DMS 273 treated with DMSO at 0.1 percent for 48 hours (cell line): ENCODE data around the gene PEX14.
"Not testable (repeated sequence)": the region's sequence is repeated elsewhere in the genome, so short reads cannot be mapped to it uniquely, and the experiment has no call there.

ENCODE experiments used
- DNase-seq: peaks from one replicate; lab custom pipeline; 2025; lab: John Stamatoyannopoulos, UW

Gene PEX14

DNA sequence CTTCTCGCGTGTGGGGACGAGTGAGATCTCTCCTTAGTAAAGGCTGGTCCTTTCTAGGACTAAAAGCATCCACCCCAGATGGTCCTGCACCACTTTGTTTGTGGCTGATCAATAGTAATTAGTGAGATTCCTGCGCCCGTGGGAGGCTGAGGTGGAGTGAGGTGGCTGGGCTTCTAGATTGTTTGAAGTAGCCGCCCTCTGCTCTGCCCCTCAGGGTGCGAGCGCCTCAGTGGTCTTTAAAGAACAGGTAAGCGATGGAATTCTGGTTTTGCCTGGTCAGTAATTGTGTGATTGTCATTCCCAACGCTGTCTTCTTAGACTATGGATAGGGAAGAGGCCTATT, 20.7 kb downstream of the PEX14 start:
- DNase-seq: no peak

DNA sequence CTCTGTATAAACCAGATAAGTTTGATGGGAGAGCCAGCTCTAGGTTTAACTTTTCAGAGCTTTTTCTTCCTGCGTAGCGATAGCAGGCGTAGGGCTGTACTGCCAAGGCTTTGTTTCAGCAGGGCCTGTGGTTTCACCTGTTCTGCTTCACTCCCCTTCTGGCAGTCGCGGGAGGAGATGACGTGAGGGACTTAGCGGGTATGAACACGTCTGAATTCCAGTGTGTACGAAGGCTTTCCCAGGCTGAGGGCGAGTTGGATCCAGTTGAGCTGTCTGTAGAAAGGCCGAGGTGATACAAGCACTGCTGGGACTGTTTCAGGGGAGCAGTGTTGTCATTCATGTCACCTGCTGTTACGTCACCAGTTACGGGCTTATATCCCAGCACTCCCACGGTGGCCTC, 21.2 kb downstream of the PEX14 start:
- no peak for DNase-seq

DNA sequence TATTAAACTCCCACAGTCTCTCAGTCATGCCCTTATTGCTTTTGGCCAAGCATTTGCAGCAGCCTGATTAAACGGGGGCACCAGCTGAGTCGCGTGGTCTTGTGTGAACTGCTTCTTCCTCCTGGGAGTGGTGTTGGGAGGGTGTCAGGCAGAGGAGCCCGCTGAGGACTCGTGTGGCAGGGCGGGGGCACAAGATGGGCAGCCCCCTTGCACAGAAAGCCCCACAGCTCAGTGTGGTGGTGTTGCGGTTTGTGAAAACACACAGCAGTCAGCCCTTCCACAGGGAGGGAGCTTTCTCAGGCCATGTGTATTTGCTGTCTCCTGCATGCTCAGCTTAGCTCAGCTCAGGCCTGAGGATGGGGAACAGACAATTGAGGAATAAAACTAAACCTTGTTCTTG, 22.4 kb downstream of the PEX14 start:
- DNase-seq: no peak

DNA sequence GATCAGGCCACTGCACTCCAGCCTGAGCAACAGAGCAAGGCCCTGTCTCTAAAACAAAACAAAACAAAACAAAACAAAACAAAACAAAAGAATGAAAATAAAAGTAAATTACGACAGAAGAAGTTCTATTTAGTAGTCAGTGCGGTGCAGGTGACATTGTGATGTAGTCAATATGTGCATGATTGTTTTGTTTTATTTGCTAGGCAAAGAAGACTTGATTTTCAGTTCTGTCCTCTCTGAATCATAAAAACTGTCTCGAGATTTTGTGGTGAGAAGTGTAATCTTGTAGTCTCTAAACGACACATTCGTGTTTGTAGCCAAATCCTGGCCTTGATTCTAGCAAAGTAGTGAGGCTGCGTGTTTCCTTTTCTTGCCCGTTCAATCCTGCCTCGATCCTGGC, 23.5 kb downstream of the PEX14 start:
- DNase-seq: no peak

DNA sequence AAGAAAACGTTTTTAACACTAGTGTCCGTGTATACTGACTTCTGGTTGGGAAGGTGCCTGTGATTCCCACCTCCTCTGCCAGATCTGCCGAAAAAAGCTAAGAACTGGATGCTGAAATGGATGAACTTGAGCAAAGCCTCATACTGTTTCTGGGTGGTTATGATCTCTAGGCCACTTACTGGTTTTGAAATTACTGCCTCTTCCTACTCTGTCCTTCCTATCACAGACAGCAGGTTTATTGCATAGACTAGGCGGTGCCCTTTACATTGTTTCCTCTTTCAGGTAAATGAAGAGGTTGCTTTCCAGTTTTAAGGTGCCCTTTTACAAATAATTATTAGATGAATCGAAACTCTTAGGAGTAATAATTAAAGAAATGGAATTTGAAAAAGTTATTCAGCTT, 27.5 kb downstream of the PEX14 start:
- no peak for DNase-seq

DNA sequence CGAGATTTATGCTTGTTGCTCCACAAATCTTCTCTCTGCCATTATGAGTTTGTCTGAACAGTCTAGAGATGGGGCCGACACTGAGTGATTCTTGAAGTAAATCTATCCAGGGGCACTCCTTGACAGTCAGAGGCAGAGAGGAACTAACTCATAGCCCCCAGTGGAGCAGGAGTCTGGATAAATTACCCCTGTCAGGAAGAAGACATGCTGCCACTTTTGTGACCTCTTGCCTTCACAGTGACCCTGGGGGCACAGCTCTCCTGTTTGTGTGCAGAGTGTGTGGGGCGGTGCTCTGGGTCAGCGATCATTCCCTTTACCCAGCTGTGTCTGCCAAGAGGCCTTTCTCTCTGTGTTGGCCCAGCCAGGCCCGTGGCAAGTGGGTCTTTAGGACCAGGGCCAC, 29.5 kb downstream of the PEX14 start:
- no peak for DNase-seq

DNA sequence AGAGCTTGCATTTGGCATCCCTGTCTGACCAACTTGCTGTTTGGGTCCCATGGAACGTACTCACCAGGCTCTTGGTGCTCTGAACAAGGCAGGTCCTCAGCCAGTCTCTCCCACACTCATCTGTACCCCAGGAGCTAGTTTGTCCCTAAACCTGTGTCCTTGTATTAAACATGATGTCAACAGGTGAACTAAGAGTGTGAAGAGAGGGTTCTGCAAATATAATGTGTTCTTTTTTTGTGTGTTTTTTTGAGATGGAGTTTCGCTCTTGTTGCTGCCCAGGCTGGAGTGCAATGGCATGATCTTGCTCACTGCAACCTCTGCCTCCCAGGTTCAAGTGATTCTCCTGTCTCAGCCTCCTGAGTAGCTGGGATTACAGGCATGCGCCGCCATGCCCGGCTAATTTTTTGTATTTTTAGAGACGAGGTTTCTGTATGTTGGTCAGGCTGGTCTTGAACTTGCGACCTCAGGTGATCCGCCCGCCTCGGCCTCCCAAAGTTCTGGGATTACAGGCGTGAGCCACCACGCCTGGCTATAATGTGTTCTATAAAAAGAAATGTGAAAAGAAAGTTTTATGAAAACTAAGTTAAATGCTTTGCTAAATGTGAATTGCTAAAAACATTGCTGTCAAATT, 31.4 kb downstream of the PEX14 start:
- not testable (repeated sequence) for DNase-seq

DNA sequence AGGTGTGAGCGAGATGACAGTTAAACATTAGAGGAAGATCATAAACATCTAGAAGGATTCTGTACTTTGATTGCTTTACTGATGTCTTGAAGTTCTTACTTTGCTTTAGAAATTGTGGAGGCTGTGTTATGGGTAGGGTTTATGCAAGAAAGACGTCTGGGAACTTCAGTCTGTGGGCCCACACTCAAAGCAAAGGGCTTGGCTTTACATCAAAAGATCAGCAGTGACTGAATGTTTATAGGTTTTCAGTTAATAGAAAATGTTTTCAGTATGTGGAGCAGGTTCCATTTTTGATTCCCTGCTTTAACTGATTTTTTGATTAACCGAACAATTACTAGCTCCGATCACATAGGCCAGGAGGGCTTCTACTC, 31.9 kb downstream of the PEX14 start:
- DNase-seq: no peak

DNA sequence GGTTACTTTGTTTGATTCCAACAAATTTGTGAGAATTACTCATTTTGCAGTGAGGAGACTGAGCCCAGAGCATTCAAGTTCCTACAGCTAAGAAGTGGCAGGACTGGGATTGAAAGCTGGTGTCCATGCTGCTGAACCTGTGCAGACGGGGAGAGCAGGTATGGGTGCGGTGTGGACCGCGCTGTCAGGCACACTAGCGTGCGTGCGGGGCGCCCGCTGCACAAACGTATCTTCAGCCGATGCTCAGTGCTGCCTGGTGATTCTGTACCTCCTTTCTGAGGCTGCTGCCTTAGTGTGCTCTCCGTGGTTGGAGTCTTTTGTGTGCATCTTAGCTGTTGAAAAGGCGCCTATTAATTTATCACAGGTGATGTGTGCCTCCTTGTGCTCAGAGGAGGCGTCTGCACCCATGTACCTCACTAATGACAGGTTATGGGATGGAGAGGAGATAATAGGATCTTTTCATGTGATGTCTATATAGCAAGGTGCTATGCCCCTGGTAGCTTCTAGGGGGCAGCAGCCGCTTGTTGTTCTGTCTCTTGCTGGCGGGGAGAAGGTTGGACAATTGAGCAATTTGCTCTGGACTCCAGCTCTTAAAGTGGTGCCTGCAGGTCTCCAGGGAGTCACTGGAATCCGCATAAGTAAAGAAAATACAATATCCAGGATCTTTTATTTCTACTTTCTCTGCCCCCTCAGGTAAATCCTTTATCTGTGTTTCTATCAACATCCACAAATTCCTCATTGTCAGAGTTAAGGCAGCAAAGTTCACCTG, 32.5 kb downstream of the PEX14 start:
- peak; percentile 75 for DNase-seq

DNA sequence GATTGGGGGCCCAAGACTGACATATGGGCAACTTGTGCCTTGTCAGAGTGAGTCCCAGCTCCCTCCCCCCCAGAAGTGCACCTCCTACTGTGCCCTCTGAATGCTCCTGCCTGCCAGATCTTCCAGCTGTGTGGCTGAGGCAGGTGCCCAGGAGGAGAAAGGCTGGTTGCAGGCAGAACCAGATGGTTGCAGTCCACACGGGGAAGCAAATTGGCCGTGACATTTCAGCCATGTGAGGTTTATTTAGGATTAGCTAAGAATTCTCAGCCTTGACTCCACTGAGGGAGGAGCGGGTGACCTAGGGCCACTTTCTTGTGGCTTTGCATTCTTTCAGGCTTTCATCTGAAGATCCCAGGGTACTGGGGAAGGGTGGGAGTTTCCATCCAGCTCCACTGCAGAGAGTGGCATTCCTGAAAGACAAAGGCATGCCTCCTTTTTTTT, 33.8 kb downstream of the PEX14 start:
- peak; percentile 73 for DNase-seq

DNA sequence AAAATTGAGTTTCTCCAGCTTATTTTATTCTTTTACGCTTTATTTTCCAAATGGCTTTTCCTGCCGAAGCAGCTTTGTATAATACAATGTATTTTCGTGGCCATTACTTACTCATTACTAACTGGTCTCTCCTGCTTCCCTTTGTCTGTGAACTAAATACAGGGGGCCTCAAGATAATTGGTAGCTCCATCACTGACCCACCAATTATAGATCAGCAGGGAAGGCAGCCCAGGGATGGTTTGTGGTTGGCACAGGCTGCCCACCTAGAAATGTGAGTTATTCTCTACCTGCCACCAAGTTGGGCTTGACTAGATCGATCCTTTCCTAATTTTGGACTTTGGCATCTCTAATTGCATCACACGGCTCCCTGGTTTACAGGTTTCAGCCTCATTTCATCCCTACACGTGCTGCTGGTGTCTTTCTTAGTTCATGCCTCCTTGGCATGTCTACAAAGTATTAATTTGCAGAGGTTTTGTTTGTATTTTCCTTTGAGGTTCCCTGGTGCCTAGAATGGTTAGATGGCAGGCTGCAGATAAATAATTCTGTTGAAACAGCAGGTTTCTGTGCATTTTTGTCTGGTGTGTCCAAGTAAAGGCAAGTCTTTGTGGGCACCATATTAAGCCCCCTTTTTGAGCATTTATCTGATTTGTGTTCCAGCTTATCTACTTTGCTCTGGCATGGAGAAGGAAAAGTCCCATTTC, 35.2 kb downstream of the PEX14 start:
- DNase-seq: no peak

DNA sequence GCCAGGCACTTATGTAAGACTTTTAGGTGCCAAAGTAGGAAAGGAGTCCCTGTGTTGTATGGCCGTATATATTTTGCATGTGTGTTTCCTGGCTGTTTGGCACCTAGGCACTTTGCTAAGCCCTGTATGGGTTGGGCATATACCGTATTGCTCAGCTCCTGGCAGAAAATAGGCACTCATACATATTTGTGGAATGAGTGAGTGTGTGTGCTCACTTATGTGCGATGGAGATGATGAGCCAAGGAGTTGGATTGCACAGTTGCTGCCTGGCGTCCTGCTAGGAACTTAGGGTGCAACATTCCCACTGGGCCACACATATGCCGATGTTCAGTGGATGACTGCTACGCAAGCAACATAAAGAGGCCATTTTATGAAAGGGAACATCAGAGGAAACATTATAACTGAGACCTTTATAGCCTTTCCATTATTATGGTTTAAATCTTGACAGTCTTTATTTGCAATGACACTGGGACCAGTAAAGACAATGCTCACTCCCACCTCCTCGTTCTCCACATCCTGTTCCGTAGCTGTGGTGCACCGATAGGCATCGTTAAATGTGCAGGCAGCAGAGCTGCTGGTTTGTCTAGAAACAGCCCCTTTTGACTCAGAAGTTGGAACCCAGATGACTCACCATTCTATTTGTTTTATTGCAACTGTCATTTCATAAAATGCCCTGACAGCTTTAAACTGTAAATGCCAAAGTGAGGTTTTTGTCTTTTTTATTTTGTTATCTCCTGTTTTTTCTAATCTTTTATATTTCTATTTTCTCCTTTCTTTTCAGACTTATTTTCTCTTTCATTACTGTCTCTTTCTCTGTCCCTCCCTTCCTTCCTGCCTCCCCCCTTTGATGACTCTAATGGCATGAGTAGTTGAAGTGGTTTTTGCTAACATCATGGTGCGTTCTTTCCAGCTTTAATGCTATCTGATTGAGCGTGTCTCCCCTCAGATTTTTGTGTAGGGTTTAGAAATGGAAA, 36.1 kb downstream of the PEX14 start:
- no peak for DNase-seq

DNA sequence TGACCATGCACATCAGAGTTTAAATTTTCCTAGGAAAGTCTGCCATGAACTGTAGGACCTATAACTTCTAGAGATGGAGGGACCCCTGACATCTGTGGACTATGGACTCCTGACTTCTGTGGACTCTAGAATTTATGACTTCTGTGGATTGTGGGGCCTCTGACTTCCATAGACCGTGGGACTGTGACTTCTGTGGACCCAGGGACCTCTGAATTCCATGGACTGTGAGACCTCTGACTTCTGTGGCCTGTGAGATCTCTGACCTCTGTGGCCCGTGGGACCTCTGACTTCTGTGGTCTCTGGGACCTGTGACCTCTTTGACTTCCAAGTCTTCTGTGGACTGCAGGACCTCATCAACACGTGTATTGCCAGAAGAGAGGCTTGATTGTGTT, 36.7 kb downstream of the PEX14 start:
- DNase-seq: no peak

DNA sequence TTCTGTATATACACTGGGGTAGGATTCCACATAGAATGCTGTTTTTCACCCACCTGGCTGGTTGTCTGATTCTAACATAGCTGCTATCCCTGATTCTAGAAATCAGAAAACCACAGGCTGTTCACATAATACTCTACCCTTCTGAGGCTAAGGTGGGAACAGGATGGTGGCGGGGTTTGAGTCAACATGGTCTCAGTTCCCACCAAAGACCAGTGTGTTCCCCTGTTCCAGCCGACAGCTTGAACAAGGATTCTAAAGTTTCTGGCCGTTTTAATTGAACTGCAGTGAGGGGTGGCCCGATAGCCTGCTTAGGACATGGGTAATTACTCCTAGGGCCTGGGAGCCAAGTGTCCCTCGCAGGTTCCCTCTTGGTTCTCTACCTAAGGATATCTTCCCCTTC, 38.4 kb downstream of the PEX14 start:
- no peak for DNase-seq

DNA sequence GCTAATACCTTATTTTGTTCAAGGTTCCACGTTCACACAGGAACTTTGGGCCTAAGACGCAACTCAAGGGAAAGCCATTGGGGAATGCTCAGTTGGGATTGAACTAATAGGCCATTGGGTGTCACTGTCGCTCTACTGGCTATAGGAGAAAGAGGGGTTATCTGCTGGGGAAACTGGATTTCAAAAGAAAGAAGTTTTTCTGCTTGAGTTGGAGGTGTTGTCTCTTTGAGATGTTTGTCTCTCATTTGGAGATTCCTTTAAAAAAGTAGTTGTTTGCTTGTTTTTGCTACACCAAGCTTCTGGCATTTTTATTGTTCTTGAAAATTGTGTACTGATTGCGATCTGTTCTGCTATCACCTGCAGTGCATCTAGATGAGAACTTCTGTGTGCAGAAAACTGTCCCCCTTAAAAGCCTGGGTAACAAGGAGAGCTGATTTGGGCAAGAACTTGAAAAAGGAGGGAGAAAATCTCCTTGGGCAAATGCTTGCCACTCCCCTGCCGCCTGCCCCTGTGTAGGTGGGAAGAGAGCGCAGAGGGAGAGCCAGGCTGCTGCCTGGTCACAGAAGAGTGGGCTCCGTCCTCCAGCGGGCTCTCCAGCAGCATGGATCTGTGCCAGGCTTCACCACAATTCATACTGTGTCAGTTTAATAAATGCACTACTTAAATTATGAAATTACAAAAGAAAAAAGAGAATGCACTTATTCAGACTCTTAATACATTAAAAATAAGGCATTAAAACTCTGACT, 39.9 kb downstream of the PEX14 start:
- DNase-seq: peak; percentile 22

DNA sequence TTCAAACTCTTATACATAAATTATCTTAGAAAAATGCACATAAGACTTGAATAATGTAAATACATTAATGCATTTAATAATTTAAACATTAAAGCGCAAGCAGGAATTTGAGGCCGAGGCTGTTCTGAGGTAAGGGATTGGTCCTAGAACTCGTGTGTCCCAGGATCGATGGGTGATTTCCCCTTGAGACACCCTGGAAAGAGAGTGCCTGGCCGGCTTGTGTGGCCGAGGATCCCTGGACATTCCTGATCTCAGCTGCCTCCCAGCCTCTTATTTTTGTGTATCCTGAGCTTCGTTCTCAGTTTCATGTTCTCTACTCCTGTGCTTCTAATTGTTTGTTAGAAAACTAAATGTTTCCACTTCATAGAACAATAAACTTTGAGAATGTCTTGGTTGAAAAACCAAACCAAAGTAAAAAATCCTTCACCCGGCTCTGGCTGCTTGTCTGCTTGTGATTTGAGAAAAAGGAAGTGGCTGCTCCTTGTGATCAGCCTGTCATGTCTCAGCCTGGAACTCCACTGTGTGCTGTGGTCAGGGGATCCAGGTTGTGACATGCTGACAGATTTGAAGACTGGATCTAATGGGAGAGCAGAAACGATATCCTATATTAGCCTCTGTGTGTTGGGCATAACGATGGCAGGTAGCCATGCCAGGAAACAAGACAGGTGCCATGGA, 40.7 kb downstream of the PEX14 start:
- DNase-seq: no peak

DNA sequence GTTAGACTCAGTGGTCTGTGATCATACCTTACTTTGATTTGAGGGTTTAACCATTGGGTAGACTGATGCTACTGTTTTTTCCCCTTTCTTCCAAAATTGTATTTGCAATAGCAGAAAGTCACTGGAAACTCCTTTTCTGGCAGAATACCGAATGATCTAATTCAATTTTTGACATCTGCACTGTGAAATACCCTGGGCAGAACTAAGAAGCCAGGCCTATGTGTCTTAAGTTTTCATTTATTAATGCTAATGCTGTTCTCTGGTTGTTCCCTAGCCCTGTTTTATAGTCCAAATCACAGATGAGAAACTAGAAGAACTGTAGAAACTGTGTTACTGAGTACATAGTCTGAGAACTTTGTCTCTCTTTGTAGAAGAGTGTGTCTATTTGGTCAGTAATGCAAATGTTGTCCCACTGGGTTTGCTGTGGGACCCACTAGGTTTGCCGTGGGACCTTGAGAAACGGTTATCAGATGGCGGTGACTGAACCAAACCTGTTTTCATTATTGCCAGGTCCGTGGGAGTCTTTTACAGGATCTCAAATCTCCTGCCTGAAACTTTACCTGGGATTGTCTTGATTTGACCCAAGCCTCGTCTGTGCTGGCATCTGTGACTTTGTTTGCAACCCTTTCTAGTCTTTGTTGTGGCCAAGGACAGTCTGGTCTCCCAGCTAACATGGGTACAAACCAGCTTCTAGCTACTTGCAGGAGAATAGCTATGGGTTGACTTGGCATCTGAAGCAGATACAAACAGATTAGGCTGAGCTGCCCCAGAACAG, 41.4 kb downstream of the PEX14 start:
- DNase-seq: no peak

DNA sequence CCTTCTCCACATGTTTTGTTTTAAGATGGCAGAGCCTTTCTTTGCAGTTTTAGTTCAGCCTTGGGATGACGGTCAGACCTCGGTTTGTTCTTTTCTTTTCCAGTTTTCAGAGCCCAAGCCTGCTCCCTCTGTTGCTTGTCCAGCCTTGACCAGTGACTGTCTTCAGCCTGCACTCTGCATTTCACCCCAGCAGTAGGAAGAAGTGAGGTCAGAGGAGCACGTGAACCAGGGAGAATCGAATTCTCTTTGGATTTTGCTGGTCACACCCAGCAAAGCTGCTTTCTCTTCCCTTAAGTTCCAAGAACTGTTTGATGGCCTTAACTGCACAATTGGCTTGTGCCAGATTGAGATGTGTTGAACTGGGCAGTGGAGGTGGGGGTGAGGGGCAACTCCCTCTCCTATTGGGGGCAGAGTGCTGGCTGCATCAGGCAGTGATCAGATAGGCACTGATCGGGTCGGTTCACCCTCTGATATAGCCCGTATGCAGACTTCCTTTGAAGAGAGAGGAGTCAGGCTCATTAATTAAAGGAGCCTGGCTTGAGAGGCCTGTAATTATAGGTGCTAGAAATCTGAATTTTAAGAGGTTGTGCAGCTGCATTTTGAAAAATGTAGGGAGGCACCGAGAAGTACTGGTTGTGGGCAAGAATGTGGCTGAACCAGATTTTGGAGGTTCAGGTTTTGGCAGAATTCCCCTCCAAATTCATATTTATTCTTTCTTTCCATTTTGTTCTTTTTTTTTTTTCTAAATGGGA, 42.4 kb downstream of the PEX14 start:
- no peak for DNase-seq

DNA sequence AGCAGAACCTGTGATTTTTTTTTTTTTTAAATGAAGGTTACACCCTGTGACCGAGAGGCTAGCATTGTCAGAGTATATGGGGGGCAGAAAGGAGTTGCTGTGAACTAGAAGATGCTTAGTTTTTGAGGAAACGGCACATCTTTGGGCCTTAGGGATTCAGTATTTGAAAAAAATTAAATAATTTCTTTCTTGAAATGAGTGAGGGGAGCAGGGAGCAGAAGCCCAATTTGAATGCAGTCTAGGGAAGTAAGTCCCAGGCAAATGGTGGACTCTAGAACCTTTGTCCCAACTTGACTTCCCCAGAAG, 42.9 kb downstream of the PEX14 start:
- no peak for DNase-seq

DNA sequence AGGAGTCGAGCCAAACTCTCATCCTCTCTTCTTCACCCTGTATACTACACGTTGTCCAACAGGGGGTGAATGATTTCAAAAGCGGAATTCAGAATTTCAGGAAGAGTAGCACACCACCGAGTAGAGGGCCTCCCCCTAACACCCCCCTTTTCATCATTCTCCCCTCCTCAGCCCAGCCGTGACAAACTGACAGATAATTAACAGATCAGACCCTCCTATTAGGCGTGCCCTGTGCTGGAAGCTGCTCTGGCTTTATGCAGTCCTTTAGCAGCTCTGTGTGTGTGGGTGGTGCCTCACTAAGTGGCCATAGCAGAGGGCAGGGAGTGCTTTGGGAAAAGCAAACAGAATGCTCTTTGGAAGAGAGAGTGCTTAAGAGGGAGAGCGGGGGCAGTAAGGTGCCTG, 44.3 kb downstream of the PEX14 start:
- no peak for DNase-seq
